DND-41 (cell line): ENCODE results near the gene TRIM72.

ENCODE experiments used
- ATAC-seq: fragments of 200-7000 bp; cut with Tn5 transposase; 3 replicates; pipeline ENCODE4 v1.9.1; 2021; ENCODE audit warnings: low read depth; ENCODE audit not compliant: insufficient read depth
- DNase-seq: peaks from one replicate; pipeline ENCODE4 v3.0.0-alpha.2; 2020
- H2AFZ ChIP-seq: 2 replicates; pipeline ENCODE4 v1.6.0; 2012; ENCODE audit warnings: low read depth, low read length
- H3K27ac ChIP-seq: 2 replicates; pipeline ENCODE4 v1.5.1; 2012; ENCODE audit warnings: low read length, inconsistent platforms
- H3K27me3 ChIP-seq: fragments of 200-600 bp; sonication (generic); 2 replicates; pipeline ENCODE4 v1.6.0; 2012; ENCODE audit warnings: low read length, mild to moderate bottlenecking, inconsistent platforms; ENCODE audit not compliant: insufficient read depth, poor library complexity
- H3K36me3 ChIP-seq: 2 replicates; pipeline ENCODE4 v1.5.1; 2012; ENCODE audit warnings: low read length, inconsistent platforms; ENCODE audit not compliant: insufficient read depth
- H3K4me1 ChIP-seq: 2 replicates; pipeline ENCODE4 v1.5.1; 2012; ENCODE audit warnings: mild to moderate bottlenecking, low read length; ENCODE audit not compliant: insufficient read depth
- H3K4me2 ChIP-seq: 2 replicates; pipeline ENCODE4 v1.6.0; 2012; ENCODE audit warnings: mild to moderate bottlenecking, moderate library complexity, low read length, inconsistent platforms; ENCODE audit not compliant: insufficient read depth
- H3K4me3 ChIP-seq, 2 experiments: fragments of 200-600 bp in 1 of 2; shearing (Covaris generic) in 1 of 2; 2 replicates each; pipeline ENCODE4 v1.5.1; 2012 to 2016; ENCODE audit warnings: inconsistent platforms in 2 of 2, low read length in 2 of 2, mild to moderate bottlenecking in 2 of 2, low read depth in 1 of 2, moderate library complexity in 1 of 2
- H3K79me2 ChIP-seq: 2 replicates; pipeline ENCODE4 v1.6.0; 2012; ENCODE audit warnings: low read length, inconsistent platforms; ENCODE audit not compliant: insufficient read depth
- H3K9ac ChIP-seq: 2 replicates; pipeline ENCODE4 v1.6.0; 2012; ENCODE audit warnings: low read depth, mild to moderate bottlenecking, inconsistent platforms, low read length, moderate library complexity
- H3K9me3 ChIP-seq: 2 replicates; pipeline ENCODE4 v1.5.1; 2012; ENCODE audit warnings: low read length, moderate library complexity, mild to moderate bottlenecking, inconsistent platforms; ENCODE audit not compliant: insufficient read depth, severe bottlenecking
- H4K20me1 ChIP-seq: 2 replicates; pipeline ENCODE4 v1.6.0; 2012; ENCODE audit warnings: low read length; ENCODE audit not compliant: insufficient read depth
- EZH2 ChIP-seq: IDR thresholded peaks from 3 replicates; pipeline ENCODE4 v1.6.1; 2012; ENCODE audit warnings: borderline replicate concordance, low read depth, mild to moderate bottlenecking, moderate library complexity, low read length, inconsistent platforms; ENCODE audit not compliant: severe bottlenecking
- TF ChIP-seq, protein P1 (sequence below): IDR thresholded peaks from 2 replicates; pipeline ENCODE4 v1.5.1; 2012; ENCODE audit warnings: borderline replicate concordance, low read length, moderate library complexity, mild to moderate bottlenecking; ENCODE audit not compliant: poor library complexity, severe bottlenecking; ENCODE audit errors: extremely low read depth

The TRIM72 gene

GRCh38 chr16:31273676-31274075 lies 59.8 kb downstream of the TRIM72 start:
- H3K27me3 ChIP-seq: no peaks in the 10 kb centered on the region
- H3K9ac ChIP-seq: no peak overlapping the region
- no peak for ATAC-seq
- H3K36me3 ChIP-seq: no peaks in the 10 kb centered on the region
- no peak overlapping the region for H3K4me2 ChIP-seq
- no peak overlapping the region for H2AFZ ChIP-seq
- no peak overlapping the region for H3K27ac ChIP-seq
- H3K4me1 ChIP-seq: no peaks in the 10 kb centered on the region
- no peak for DNase-seq
- no peaks in the 10 kb centered on the region for H3K9me3 ChIP-seq
- TF ChIP-seq, protein P1, sequence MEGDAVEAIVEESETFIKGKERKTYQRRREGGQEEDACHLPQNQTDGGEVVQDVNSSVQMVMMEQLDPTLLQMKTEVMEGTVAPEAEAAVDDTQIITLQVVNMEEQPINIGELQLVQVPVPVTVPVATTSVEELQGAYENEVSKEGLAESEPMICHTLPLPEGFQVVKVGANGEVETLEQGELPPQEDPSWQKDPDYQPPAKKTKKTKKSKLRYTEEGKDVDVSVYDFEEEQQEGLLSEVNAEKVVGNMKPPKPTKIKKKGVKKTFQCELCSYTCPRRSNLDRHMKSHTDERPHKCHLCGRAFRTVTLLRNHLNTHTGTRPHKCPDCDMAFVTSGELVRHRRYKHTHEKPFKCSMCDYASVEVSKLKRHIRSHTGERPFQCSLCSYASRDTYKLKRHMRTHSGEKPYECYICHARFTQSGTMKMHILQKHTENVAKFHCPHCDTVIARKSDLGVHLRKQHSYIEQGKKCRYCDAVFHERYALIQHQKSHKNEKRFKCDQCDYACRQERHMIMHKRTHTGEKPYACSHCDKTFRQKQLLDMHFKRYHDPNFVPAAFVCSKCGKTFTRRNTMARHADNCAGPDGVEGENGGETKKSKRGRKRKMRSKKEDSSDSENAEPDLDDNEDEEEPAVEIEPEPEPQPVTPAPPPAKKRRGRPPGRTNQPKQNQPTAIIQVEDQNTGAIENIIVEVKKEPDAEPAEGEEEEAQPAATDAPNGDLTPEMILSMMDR: no peak
- no peak for TF ChIP-seq EZH2
- H3K79me2 ChIP-seq: no peaks in the 10 kb centered on the region
- no peaks in the 10 kb centered on the region for H4K20me1 ChIP-seq
- H3K4me3 ChIP-seq: no peak overlapping the region

- Histone ChIP-seq H3K4me3 (no peak overlapping the region), H3K9me3 (no peaks in the 10 kb centered on the region), H3K27me3 (no peaks in the 10 kb centered on the region), H3K4me1 (no peaks in the 10 kb centered on the region), H3K36me3 (no peaks in the 10 kb centered on the region), H3K79me2 (no peaks in the 10 kb centered on the region), H4K20me1 (no peaks in the 10 kb centered on the region), H3K27ac (no peak overlapping the region), H3K9ac (no peak overlapping the region), H3K4me2 (no peak overlapping the region), H2AFZ (no peak overlapping the region)
- ATAC-seq (no peak), DNase-seq (no peak)
- TF ChIP-seq EZH2: no peak
- TF ChIP-seq, protein P1: no peak
These were observed 61.2 kb downstream of the TRIM72 start for GRCh38 chr16:31274831-31275816.

GRCh38 chr16:31276600-31276999 lies 62.7 kb downstream of the TRIM72 start:
- no peaks in the 10 kb centered on the region for H3K79me2 ChIP-seq
- ATAC-seq (no peak), DNase-seq (no peak)
- no peaks in the 10 kb centered on the region for H3K36me3 ChIP-seq
- no peaks in the 10 kb centered on the region for H3K4me1 ChIP-seq
- no peak for TF ChIP-seq EZH2
- TF ChIP-seq, protein P1: no peak
- no peaks in the 10 kb centered on the region for H4K20me1 ChIP-seq
- H3K9ac ChIP-seq: no peak overlapping the region
- H3K9me3 ChIP-seq: no peaks in the 10 kb centered on the region
- H2AFZ ChIP-seq: no peak overlapping the region
- no peak overlapping the region for H3K27ac ChIP-seq
- no peak overlapping the region for H3K4me3 ChIP-seq
- no peaks in the 10 kb centered on the region for H3K27me3 ChIP-seq
- H3K4me2 ChIP-seq: no peak overlapping the region
